H9 (cell line): ENCODE data around the gene CCDC141. TPM values are rescaled to one million over a fixed set of nuclear protein-coding genes. Genes with fewer than 3 reads are reported as not detected.

Experiments
- DNase-seq: peaks from one replicate; pipeline ENCODE4 v3.0.0-alpha.2; 2017
- H2AFZ ChIP-seq: one replicate; pipeline ENCODE4 v1.6.1; 2013; ENCODE audit warnings: mild to moderate bottlenecking, low read length, control low read depth, moderate library complexity
- H2AK5ac ChIP-seq: 2 replicates; pipeline ENCODE4 v1.6.1; 2013; ENCODE audit warnings: low read length, control low read depth, mixed read lengths; ENCODE audit not compliant: insufficient read length
- H2BK120ac ChIP-seq: one replicate; pipeline ENCODE4 v1.6.1; 2013; ENCODE audit warnings: low read depth, mild to moderate bottlenecking, low read length, control low read depth, inconsistent platforms; ENCODE audit not compliant: poor library complexity, severe bottlenecking
- H2BK12ac ChIP-seq: 2 replicates; pipeline ENCODE4 v1.6.1; 2013; ENCODE audit warnings: low read length, control low read depth, mixed read lengths, low read depth; ENCODE audit not compliant: insufficient read length
- H2BK15ac ChIP-seq: 2 replicates; pipeline ENCODE4 v1.6.1; 2013; ENCODE audit warnings: low read depth, low read length, control low read depth
- H2BK20ac ChIP-seq: one replicate; pipeline ENCODE4 v1.6.1; 2013; ENCODE audit warnings: low read depth, mild to moderate bottlenecking, low read length, control low read depth, inconsistent platforms; ENCODE audit not compliant: poor library complexity, severe bottlenecking
- H2BK5ac ChIP-seq: 2 replicates; pipeline ENCODE4 v1.6.1; 2013; ENCODE audit warnings: low read length, control low read depth, mixed read lengths; ENCODE audit not compliant: insufficient read length
- H3K14ac ChIP-seq: 2 replicates; pipeline ENCODE4 v1.6.1; 2013; ENCODE audit warnings: low read length, control low read depth; ENCODE audit not compliant: insufficient read depth
- H3K18ac ChIP-seq: 2 replicates; pipeline ENCODE4 v1.6.1; 2013; ENCODE audit warnings: low read depth, mild to moderate bottlenecking, mixed read lengths, low read length, control low read depth; ENCODE audit not compliant: insufficient read length
- H3K23ac ChIP-seq: 2 replicates; pipeline ENCODE4 v1.6.1; 2013; ENCODE audit warnings: low read length, control low read depth, mixed read lengths, low read depth; ENCODE audit not compliant: insufficient read length
- H3K23me2 ChIP-seq: 2 replicates; pipeline ENCODE4 v1.6.1; 2013; ENCODE audit warnings: low read depth, mild to moderate bottlenecking, mixed read lengths, low read length, control low read depth; ENCODE audit not compliant: insufficient read length, poor library complexity, severe bottlenecking
- H3K27ac ChIP-seq: 2 replicates; pipeline ENCODE4 v1.5.1; 2013; ENCODE audit warnings: low read length, control low read depth, mixed read lengths, low read depth; ENCODE audit not compliant: insufficient read length
- H3K27me3 ChIP-seq: 2 replicates; pipeline ENCODE4 v1.6.1; 2013; ENCODE audit warnings: low read length, control low read depth, inconsistent platforms; ENCODE audit not compliant: insufficient read depth
- H3K4ac ChIP-seq: 2 replicates; pipeline ENCODE4 v1.6.1; 2013; ENCODE audit warnings: low read depth, mild to moderate bottlenecking, control low read depth, inconsistent platforms, low read length, moderate library complexity
- H3K4me1 ChIP-seq: 2 replicates; pipeline ENCODE4 v1.6.1; 2013; ENCODE audit warnings: low read length, control low read depth, inconsistent platforms; ENCODE audit not compliant: insufficient read depth
- H3K4me2 ChIP-seq: 2 replicates; pipeline ENCODE4 v1.6.1; 2013; ENCODE audit warnings: low read length, control low read depth, mixed read lengths; ENCODE audit not compliant: insufficient read length, insufficient read depth
- H3K56ac ChIP-seq: 2 replicates; pipeline ENCODE4 v1.6.1; 2013; ENCODE audit warnings: low read depth, mild to moderate bottlenecking, mixed read lengths, low read length, control low read depth; ENCODE audit not compliant: insufficient read length
- H3K79me1 ChIP-seq: 2 replicates; pipeline ENCODE4 v1.6.1; 2013; ENCODE audit warnings: low read depth, mild to moderate bottlenecking, moderate library complexity, low read length, control low read depth, inconsistent platforms; ENCODE audit not compliant: insufficient read depth, poor library complexity, severe bottlenecking
- H3K79me2 ChIP-seq: 2 replicates; pipeline ENCODE4 v1.6.1; 2013; ENCODE audit warnings: low read length, control low read depth, inconsistent platforms; ENCODE audit not compliant: insufficient read depth
- H3K9ac ChIP-seq: 2 replicates; pipeline ENCODE4 v1.6.1; 2013; ENCODE audit warnings: low read length, control low read depth, mixed read lengths; ENCODE audit not compliant: insufficient read length; ENCODE audit errors: extremely low read depth
- H3K9me3 ChIP-seq: one replicate; pipeline ENCODE4 v1.6.1; 2013; ENCODE audit warnings: low read depth, low read length, inconsistent platforms; ENCODE audit not compliant: control insufficient read depth
- H3T11ph ChIP-seq: one replicate; pipeline ENCODE4 v1.6.1; 2013; ENCODE audit warnings: mild to moderate bottlenecking, low read length, control low read depth, inconsistent platforms
- H4K20me1 ChIP-seq: one replicate; pipeline ENCODE4 v1.6.1; 2013; ENCODE audit not compliant: control insufficient read depth, insufficient read length, insufficient read depth
- H4K5ac ChIP-seq: 2 replicates; pipeline ENCODE4 v1.6.1; 2013; ENCODE audit warnings: low read depth, mild to moderate bottlenecking, mixed read lengths, low read length, control low read depth; ENCODE audit not compliant: insufficient read length
- H4K8ac ChIP-seq: replicated peaks from 2 replicates; pipeline ENCODE4 v1.6.1; 2013; ENCODE audit warnings: low read length, control low read depth, mixed read lengths, low read depth; ENCODE audit not compliant: insufficient read length
- H4K91ac ChIP-seq: 2 replicates; pipeline ENCODE4 v1.6.1; 2013; ENCODE audit warnings: low read depth, mild to moderate bottlenecking, moderate library complexity, mixed read lengths, low read length, control low read depth; ENCODE audit not compliant: insufficient read length
- H3K27ac Mint-ChIP-seq, 3 experiments: 2 replicates in 2 of 3; 3 replicates in 1 of 3; pipeline ENCODE4 v1.8.0; 2020 to 2021; ENCODE audit warnings: mixed read lengths in 3 of 3, mild to moderate bottlenecking in 1 of 3, moderate library complexity in 1 of 3
- H3K27me3 Mint-ChIP-seq: 2 replicates; pipeline ENCODE4 v1.8.0; 2021; ENCODE audit warnings: low read depth, mild to moderate bottlenecking, moderate library complexity, mixed read lengths
- H3K36me3 Mint-ChIP-seq, 3 experiments: 2 replicates in 2 of 3; 3 replicates in 1 of 3; pipeline ENCODE4 v1.8.0; 2020 to 2021; ENCODE audit warnings: low read depth in 3 of 3, mixed read lengths in 3 of 3; ENCODE audit not compliant: insufficient read depth in 1 of 3
- H3K4me1 Mint-ChIP-seq, 2 experiments: 2 replicates each; pipeline ENCODE4 v1.8.0; 2020; ENCODE audit warnings: mixed read lengths in 2 of 2
- H3K4me3 Mint-ChIP-seq, 2 experiments: 2 replicates in 1 of 2; 3 replicates in 1 of 2; pipeline ENCODE4 v1.8.0; 2020 to 2021; ENCODE audit warnings: mild to moderate bottlenecking in 2 of 2, mixed read lengths in 2 of 2, moderate library complexity in 1 of 2
- H3K9me3 Mint-ChIP-seq, 2 experiments: 2 replicates in 1 of 2; 3 replicates in 1 of 2; pipeline ENCODE4 v1.8.0; 2020; ENCODE audit warnings: mild to moderate bottlenecking in 2 of 2, mixed read lengths in 2 of 2, moderate library complexity in 1 of 2
- WGBS: extraction: QIAGEN DNeasy Blood & Tissue Kit; methylation state at CpG from one replicate; pipeline ENCODE4 v1.1.7; 2013; ENCODE audit warnings: missing lambda C conversion rate, low lambda C conversion rate, mixed read lengths; ENCODE audit not compliant: insufficient read length; ENCODE audit errors: extremely low coverage; 5-methylcytosine and 5-hydroxymethylcytosine counted together
- total RNA-seq: library from RNA; stranded (reverse); gene quantifications from 2 replicates; pipeline ENCODE4 v1.2.1, GENCODE V29; 2021
- TF ChIP-seq, protein P1 (sequence below): fragments of 200-600 bp; sonication (generic); conservative IDR thresholded peaks from 3 replicates; pipeline ENCODE4 v1.8.0; 2021; ENCODE audit warnings: antibody characterized with exemption, mild to moderate bottlenecking

The CCDC141 gene
- total RNA-seq, 1 experiment from 2014 or later, result 1.0 TPM

DNA sequence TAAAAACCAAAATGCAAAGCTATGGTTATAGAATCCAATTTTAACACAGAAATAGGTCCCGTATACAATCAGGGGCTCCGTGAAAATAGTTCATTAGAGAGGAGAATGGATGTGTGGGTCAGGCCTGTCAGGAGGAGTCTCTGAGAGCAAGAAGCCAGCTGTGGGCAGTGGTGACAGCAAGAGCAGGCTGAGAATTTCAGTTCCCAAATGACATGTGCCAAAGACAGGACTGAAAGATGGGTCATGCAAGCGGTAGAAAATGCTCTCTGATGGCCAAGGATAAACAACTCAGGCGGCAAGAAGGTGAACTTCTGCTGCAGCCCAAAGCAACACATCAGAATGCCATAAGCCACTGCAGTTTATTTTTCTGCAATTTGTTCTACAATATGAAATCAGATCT, 100.4 kb downstream of the CCDC141 start:
- Mint-ChIP-seq H3K27ac (no peak overlapping the region), H3K27me3 (no peaks in the 10 kb centered on the region), H3K4me3 (no peak overlapping the region), H3K36me3 (no peaks in the 10 kb centered on the region), H3K9me3 (no peaks in the 10 kb centered on the region; a peak in 1 of 5 replicates), H3K4me1 (0 out of 4 replicates have a peak, but pooled peaks cover 0 to 4% of the 10 kb centered on the region in 2 experiments)
- Histone ChIP-seq H4K20me1 (no peaks in the 10 kb centered on the region), H3K18ac (no peak overlapping the region), H2BK120ac (no peak overlapping the region), H3K23ac (no peak overlapping the region), H3K4me1 (no peaks in the 10 kb centered on the region), H2AK5ac (no peak overlapping the region), H3K14ac (no peak overlapping the region), H2AFZ (no peak overlapping the region), H2BK12ac (no peak overlapping the region), H4K91ac (no peak overlapping the region), H2BK15ac (no peak overlapping the region), H2BK5ac (no peak overlapping the region), H3K79me2 (no peaks in the 10 kb centered on the region), H3K4ac (no peak overlapping the region), H2BK20ac (no peak overlapping the region), H3T11ph (no peak overlapping the region), H3K27ac (no peak overlapping the region), H3K4me2 (no peak overlapping the region), H3K9me3 (no peaks in the 10 kb centered on the region), H3K79me1 (no peaks in the 10 kb centered on the region), H4K5ac (no peak overlapping the region), H4K8ac (no peak overlapping the region), H3K9ac (no peak overlapping the region), H3K23me2 (no peaks in the 10 kb centered on the region), H3K27me3 (no peaks in the 10 kb centered on the region), H3K56ac (no peak overlapping the region)
- DNase-seq, result no peak
- no CpG with 5 or more reads among the region's 4 CpGs for WGBS
- TF ChIP-seq, protein P1, sequence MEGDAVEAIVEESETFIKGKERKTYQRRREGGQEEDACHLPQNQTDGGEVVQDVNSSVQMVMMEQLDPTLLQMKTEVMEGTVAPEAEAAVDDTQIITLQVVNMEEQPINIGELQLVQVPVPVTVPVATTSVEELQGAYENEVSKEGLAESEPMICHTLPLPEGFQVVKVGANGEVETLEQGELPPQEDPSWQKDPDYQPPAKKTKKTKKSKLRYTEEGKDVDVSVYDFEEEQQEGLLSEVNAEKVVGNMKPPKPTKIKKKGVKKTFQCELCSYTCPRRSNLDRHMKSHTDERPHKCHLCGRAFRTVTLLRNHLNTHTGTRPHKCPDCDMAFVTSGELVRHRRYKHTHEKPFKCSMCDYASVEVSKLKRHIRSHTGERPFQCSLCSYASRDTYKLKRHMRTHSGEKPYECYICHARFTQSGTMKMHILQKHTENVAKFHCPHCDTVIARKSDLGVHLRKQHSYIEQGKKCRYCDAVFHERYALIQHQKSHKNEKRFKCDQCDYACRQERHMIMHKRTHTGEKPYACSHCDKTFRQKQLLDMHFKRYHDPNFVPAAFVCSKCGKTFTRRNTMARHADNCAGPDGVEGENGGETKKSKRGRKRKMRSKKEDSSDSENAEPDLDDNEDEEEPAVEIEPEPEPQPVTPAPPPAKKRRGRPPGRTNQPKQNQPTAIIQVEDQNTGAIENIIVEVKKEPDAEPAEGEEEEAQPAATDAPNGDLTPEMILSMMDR, result no peak
